Measurements from ENCODE around the gene ZNF83. TPM values are rescaled to one million over a fixed set of nuclear protein-coding genes. Genes with fewer than 3 reads are reported as not detected.

The ZNF83 gene
- total RNA-seq, 1 experiment from 2014 or later: 31.9 TPM

DNA sequence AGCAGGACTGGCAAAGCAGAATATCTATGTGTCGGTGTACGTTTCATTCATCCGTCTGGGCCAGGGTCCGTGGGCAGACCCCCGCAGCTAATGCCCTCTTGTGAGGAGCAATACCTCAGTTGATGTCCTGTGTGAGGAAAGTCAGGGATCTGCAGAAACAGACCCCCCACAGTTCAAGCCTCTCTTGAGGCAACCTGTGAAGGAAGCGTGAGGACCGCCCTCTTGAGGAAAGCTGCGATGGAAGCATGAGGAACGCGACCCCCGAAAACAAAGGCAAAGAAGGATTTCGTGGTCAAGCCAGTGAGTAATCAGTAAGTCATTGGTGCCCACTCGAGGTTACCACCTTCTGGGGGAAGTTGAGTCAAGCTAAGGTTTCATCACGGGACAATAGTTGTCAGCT, 20.9 kb upstream of the ZNF83 start:
- no peaks in the 10 kb centered on the region for H3K27me3 ChIP-seq (ENCODE audit: control insufficient read depth, insufficient read depth, low read length)
- H3K27ac ChIP-seq (ENCODE audit: low read length): no peak overlapping the region
- intact Hi-C loops (cut with micrococcal nuclease; ENCODE audit: unreplicated experiment): no loop called here
- ATAC-seq: no peak
- DNase-seq (ENCODE audit: low read depth, low spot score): no peak
- BruUV-seq (replicated peaks): no TSS peak
- no peak for TF ChIP-seq POLR2AphosphoS5 (IDR thresholded peaks at IDR 0.05; ENCODE audit: low read depth, low read length)
- no peak for TF ChIP-seq TCF7L2 (IDR thresholded peaks at IDR 0.05; ENCODE audit: low read depth, low read length)
- TF ChIP-seq, protein P1, sequence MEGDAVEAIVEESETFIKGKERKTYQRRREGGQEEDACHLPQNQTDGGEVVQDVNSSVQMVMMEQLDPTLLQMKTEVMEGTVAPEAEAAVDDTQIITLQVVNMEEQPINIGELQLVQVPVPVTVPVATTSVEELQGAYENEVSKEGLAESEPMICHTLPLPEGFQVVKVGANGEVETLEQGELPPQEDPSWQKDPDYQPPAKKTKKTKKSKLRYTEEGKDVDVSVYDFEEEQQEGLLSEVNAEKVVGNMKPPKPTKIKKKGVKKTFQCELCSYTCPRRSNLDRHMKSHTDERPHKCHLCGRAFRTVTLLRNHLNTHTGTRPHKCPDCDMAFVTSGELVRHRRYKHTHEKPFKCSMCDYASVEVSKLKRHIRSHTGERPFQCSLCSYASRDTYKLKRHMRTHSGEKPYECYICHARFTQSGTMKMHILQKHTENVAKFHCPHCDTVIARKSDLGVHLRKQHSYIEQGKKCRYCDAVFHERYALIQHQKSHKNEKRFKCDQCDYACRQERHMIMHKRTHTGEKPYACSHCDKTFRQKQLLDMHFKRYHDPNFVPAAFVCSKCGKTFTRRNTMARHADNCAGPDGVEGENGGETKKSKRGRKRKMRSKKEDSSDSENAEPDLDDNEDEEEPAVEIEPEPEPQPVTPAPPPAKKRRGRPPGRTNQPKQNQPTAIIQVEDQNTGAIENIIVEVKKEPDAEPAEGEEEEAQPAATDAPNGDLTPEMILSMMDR (IDR thresholded peaks at IDR 0.05): no peak
- TF ChIP-seq, protein P2, sequence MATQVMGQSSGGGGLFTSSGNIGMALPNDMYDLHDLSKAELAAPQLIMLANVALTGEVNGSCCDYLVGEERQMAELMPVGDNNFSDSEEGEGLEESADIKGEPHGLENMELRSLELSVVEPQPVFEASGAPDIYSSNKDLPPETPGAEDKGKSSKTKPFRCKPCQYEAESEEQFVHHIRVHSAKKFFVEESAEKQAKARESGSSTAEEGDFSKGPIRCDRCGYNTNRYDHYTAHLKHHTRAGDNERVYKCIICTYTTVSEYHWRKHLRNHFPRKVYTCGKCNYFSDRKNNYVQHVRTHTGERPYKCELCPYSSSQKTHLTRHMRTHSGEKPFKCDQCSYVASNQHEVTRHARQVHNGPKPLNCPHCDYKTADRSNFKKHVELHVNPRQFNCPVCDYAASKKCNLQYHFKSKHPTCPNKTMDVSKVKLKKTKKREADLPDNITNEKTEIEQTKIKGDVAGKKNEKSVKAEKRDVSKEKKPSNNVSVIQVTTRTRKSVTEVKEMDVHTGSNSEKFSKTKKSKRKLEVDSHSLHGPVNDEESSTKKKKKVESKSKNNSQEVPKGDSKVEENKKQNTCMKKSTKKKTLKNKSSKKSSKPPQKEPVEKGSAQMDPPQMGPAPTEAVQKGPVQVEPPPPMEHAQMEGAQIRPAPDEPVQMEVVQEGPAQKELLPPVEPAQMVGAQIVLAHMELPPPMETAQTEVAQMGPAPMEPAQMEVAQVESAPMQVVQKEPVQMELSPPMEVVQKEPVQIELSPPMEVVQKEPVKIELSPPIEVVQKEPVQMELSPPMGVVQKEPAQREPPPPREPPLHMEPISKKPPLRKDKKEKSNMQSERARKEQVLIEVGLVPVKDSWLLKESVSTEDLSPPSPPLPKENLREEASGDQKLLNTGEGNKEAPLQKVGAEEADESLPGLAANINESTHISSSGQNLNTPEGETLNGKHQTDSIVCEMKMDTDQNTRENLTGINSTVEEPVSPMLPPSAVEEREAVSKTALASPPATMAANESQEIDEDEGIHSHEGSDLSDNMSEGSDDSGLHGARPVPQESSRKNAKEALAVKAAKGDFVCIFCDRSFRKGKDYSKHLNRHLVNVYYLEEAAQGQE (IDR thresholded peaks at IDR 0.05; ENCODE audit: insufficient read depth in 1 of 2, low read depth in 2 of 2, low read length in 1 of 2): no peak
- no peak for TF ChIP-seq SIN3A (IDR thresholded peaks at IDR 0.05; ENCODE audit: borderline replicate concordance, insufficient read depth, low read depth, low read length)
- no peaks in the 10 kb centered on the region for H3K9me3 ChIP-seq (ENCODE audit: control insufficient read depth, insufficient read depth, low read depth, low read length)
- H3K4me1 ChIP-seq (ENCODE audit: control insufficient read depth, insufficient read depth, low read length): no peaks in the 10 kb centered on the region
- in situ Hi-C loops (cut with HindIII; ENCODE audit: low pct_unique_long_range_greater_than_20kb, low sequenced_read_pairs): no loop called here
- no peaks in the 10 kb centered on the region; the same call in 1 of the 2 replicates for H3K36me3 ChIP-seq (ENCODE audit: control insufficient read depth, insufficient read depth, low read length)
- POLR2A ChIA-PET: interaction anchor here (0.5 kb wide), 1 partner anchor 10 kb away, joined by 3 read pairs; no protein-coding TSS in a partner anchor
- CTCF ChIA-PET: no interaction called here
- no peak overlapping the region for H3K4me3 ChIP-seq (ENCODE audit: low read depth in 2 of 2, low read length in 2 of 2)

DNA sequence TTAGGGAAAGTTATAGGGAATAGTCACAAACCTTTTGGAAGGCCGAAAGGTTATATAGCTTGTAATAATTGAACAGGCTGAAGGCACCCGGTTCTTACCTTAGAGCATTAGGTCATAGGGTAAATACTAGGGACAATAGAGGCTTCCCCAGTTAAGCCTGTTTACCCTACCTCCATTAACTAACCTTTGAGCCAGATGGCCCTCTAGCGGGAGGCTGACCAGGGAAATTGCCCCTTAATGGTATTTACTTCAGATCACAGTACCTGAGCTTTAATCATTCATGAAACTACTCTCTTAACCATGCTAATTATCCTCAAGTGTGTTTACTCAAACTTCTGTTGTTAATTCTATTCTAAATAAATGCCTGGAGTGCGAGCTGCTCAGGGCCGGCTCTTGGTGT, 20.4 kb upstream of the ZNF83 start:
- Histone ChIP-seq H3K27me3 (ENCODE audit: control insufficient read depth, insufficient read depth, low read length) (no peaks in the 10 kb centered on the region), H3K36me3 (ENCODE audit: control insufficient read depth, insufficient read depth, low read length) (no peaks in the 10 kb centered on the region; the same call in 1 of the 2 replicates), H3K4me1 (ENCODE audit: control insufficient read depth, insufficient read depth, low read length) (no peaks in the 10 kb centered on the region), H3K4me3 (ENCODE audit: low read depth in 2 of 2, low read length in 2 of 2) (no peak overlapping the region), H3K27ac (ENCODE audit: low read length) (no peak overlapping the region), H3K9me3 (ENCODE audit: control insufficient read depth, insufficient read depth, low read depth, low read length) (no peaks in the 10 kb centered on the region)
- ATAC-seq (no peak), DNase-seq (ENCODE audit: low read depth, low spot score) (no peak)
- CTCF ChIA-PET: no interaction called here
- in situ Hi-C loops (cut with HindIII; ENCODE audit: low pct_unique_long_range_greater_than_20kb, low sequenced_read_pairs) (no loop called here), intact Hi-C loops (cut with micrococcal nuclease; ENCODE audit: unreplicated experiment) (no loop called here)
- POLR2A ChIA-PET: interaction anchor here (0.5 kb wide), 1 partner anchor 10 kb away, joined by 3 read pairs; no protein-coding TSS in a partner anchor
- no TSS peak for BruUV-seq (replicated peaks)
- no peak for TF ChIP-seq TCF7L2 (IDR thresholded peaks at IDR 0.05; ENCODE audit: low read depth, low read length)
- TF ChIP-seq, protein P1 (IDR thresholded peaks at IDR 0.05): no peak
- TF ChIP-seq, protein P2 (IDR thresholded peaks at IDR 0.05; ENCODE audit: insufficient read depth in 1 of 2, low read depth in 2 of 2, low read length in 1 of 2): no peak
- no peak for TF ChIP-seq SIN3A (IDR thresholded peaks at IDR 0.05; ENCODE audit: borderline replicate concordance, insufficient read depth, low read depth, low read length)
- TF ChIP-seq POLR2AphosphoS5 (IDR thresholded peaks at IDR 0.05; ENCODE audit: low read depth, low read length): no peak
